Astrocyte (in vitro differentiated cells and primary cell): Measurements from ENCODE around the gene INSL6. TPM values are rescaled to one million over a fixed set of nuclear protein-coding genes. Genes with fewer than 3 reads are reported as not detected.
A peak's percentile ranks its signal among the peaks of the same experiment; 100 is the strongest.
"Not testable (repeated sequence)": the region's sequence is repeated elsewhere in the genome, so short reads cannot be mapped to it uniquely, and the experiment has no call there.

Experiments used
- DNase-seq: peaks from one replicate; pipeline ENCODE4 v3.0.0-alpha.2; 2010; ENCODE audit warnings: low read depth
- FAIRE-seq: peaks from 2 replicates; lab custom pipeline; 2011; peaks lifted over from hg19 to GRCh38; lab: Jason Lieb, UNC
- H2AFZ ChIP-seq: 2 replicates; pipeline ENCODE4 v1.6.0; 2012; ENCODE audit warnings: low read depth, low read length, inconsistent platforms
- H3K27ac ChIP-seq: 2 replicates; pipeline ENCODE4 v1.5.1; 2011; ENCODE audit warnings: low read depth, low read length, inconsistent platforms
- H3K27me3 ChIP-seq: 2 replicates; pipeline ENCODE4 v1.6.0; 2011; ENCODE audit warnings: low read length, inconsistent platforms; ENCODE audit not compliant: insufficient read depth
- H3K36me3 ChIP-seq: 2 replicates; pipeline ENCODE4 v1.5.1; 2011; ENCODE audit warnings: low read length, inconsistent platforms; ENCODE audit not compliant: insufficient read depth
- H3K4me1 ChIP-seq: 2 replicates; pipeline ENCODE4 v1.5.1; 2011; ENCODE audit warnings: low read length, inconsistent platforms; ENCODE audit not compliant: insufficient read depth
- H3K4me2 ChIP-seq: 2 replicates; pipeline ENCODE4 v1.6.0; 2012; ENCODE audit warnings: low read length, inconsistent platforms
- H3K4me3 ChIP-seq: 2 replicates; pipeline ENCODE4 v1.5.1; 2011; ENCODE audit warnings: low read depth, mild to moderate bottlenecking, low read length, inconsistent platforms; ENCODE audit not compliant: insufficient read depth
- H3K79me2 ChIP-seq: 2 replicates; pipeline ENCODE4 v1.6.0; 2012; ENCODE audit warnings: mild to moderate bottlenecking, low read length, inconsistent platforms; ENCODE audit not compliant: insufficient read depth
- H3K9ac ChIP-seq: 2 replicates; pipeline ENCODE4 v1.6.0; 2012; ENCODE audit warnings: mild to moderate bottlenecking, low read length, inconsistent platforms
- H3K9me3 ChIP-seq: 2 replicates; pipeline ENCODE4 v1.5.1; 2012; ENCODE audit warnings: low read depth, mild to moderate bottlenecking, low read length, inconsistent platforms; ENCODE audit not compliant: insufficient read depth
- H4K20me1 ChIP-seq: 2 replicates; pipeline ENCODE4 v1.6.0; 2012; ENCODE audit warnings: low read length, inconsistent platforms; ENCODE audit not compliant: insufficient read depth
- H3K27ac Mint-ChIP-seq: one replicate; pipeline ENCODE4 v1.8.0; 2021; ENCODE audit warnings: mild to moderate bottlenecking, mixed read lengths; ENCODE audit not compliant: unreplicated experiment
- H3K27me3 Mint-ChIP-seq: one replicate; pipeline ENCODE4 v1.8.0; 2021; ENCODE audit warnings: low read depth, mixed read lengths; ENCODE audit not compliant: unreplicated experiment
- H3K36me3 Mint-ChIP-seq: one replicate; pipeline ENCODE4 v1.8.0; 2021; ENCODE audit warnings: low read depth, mixed read lengths; ENCODE audit not compliant: unreplicated experiment
- H3K4me1 Mint-ChIP-seq: one replicate; pipeline ENCODE4 v1.8.0; 2021; ENCODE audit warnings: low read depth, mixed read lengths; ENCODE audit not compliant: unreplicated experiment
- H3K4me3 Mint-ChIP-seq: one replicate; pipeline ENCODE4 v1.8.0; 2021; ENCODE audit warnings: mild to moderate bottlenecking, moderate library complexity, mixed read lengths; ENCODE audit not compliant: unreplicated experiment
- H3K9me3 Mint-ChIP-seq: one replicate; pipeline ENCODE4 v1.8.0; 2021; ENCODE audit warnings: mild to moderate bottlenecking, mixed read lengths; ENCODE audit not compliant: unreplicated experiment
- CTCF ChIP-seq: IDR thresholded peaks from 2 replicates; pipeline ENCODE4 v1.5.1; 2011; ENCODE audit warnings: low read depth, mild to moderate bottlenecking, inconsistent platforms, low read length, moderate library complexity; ENCODE audit not compliant: insufficient read depth
- EZH2 ChIP-seq: IDR thresholded peaks from 2 replicates; pipeline ENCODE4 v1.6.1; 2012; ENCODE audit warnings: mild to moderate bottlenecking, low read length, inconsistent platforms; ENCODE audit not compliant: insufficient read depth
- total RNA-seq: library from RNA; stranded (reverse); gene quantifications from 2 replicates; pipeline ENCODE4 v1.2.1, GENCODE V29; 2021

INSL6 gene
- total RNA-seq, 1 donor from 2014 or later = not detected

GRCh38 chr9:5186416-5187169 is 1.2 kb upstream of the INSL6 start:
- Histone ChIP-seq H3K36me3 (no peaks in the 10 kb centered on the region), H3K79me2 (no peaks in the 10 kb centered on the region), H4K20me1 (no peaks in the 10 kb centered on the region), H3K9ac (no peak overlapping the region), H3K4me2 (no peak overlapping the region), H3K9me3 (no peaks in the 10 kb centered on the region), H3K4me3 (no peak overlapping the region), H2AFZ (peak overlapping the region; percentile 52), H3K27ac (no peak overlapping the region), H3K27me3 (no peaks in the 10 kb centered on the region), H3K4me1 (no peaks in the 10 kb centered on the region)
- H3K27me3 Mint-ChIP-seq = no peaks in the 10 kb centered on the region
- H3K4me1 Mint-ChIP-seq = peaks cover 3% of the 10 kb centered on the region
- TF ChIP-seq CTCF (peak; percentile 81), EZH2 (no peak)
- H3K27ac Mint-ChIP-seq = no peak overlapping the region
- peaks cover 2% of the 10 kb centered on the region for H3K9me3 Mint-ChIP-seq
- FAIRE-seq (peak; percentile 50), DNase-seq (peak; percentile 42)
- H3K36me3 Mint-ChIP-seq = no peaks in the 10 kb centered on the region
- H3K4me3 Mint-ChIP-seq = no peak overlapping the region

GRCh38 chr9:5184776-5185175 is 663 bp downstream of the INSL6 start:
- Mint-ChIP-seq H3K4me1 (peaks cover 3% of the 10 kb centered on the region), H3K27me3 (no peaks in the 10 kb centered on the region), H3K4me3 (no peak overlapping the region), H3K27ac (no peak overlapping the region), H3K36me3 (no peaks in the 10 kb centered on the region), H3K9me3 (peaks cover 10% of the 10 kb centered on the region)
- no peak overlapping the region for H3K4me3 ChIP-seq
- H3K9ac ChIP-seq = no peak overlapping the region
- H3K36me3 ChIP-seq = no peaks in the 10 kb centered on the region
- FAIRE-seq (no peak), DNase-seq (no peak)
- no peak overlapping the region for H3K4me2 ChIP-seq
- H3K9me3 ChIP-seq = no peaks in the 10 kb centered on the region
- no peaks in the 10 kb centered on the region for H3K4me1 ChIP-seq
- H2AFZ ChIP-seq = no peak overlapping the region
- no peak overlapping the region for H3K27ac ChIP-seq
- TF ChIP-seq EZH2 = no peak
- TF ChIP-seq CTCF = no peak
- no peaks in the 10 kb centered on the region for H3K27me3 ChIP-seq
- no peaks in the 10 kb centered on the region for H4K20me1 ChIP-seq
- H3K79me2 ChIP-seq = no peaks in the 10 kb centered on the region

GRCh38 chr9:5180631-5181030 is 4.8 kb downstream of the INSL6 start:
- DNase-seq, H3K9me3 ChIP-seq, H2AFZ ChIP-seq, H3K4me2 ChIP-seq, H3K9ac ChIP-seq, H3K36me3 Mint-ChIP-seq, FAIRE-seq, H3K27ac ChIP-seq, H3K36me3 ChIP-seq, H3K27ac Mint-ChIP-seq, H3K4me3 Mint-ChIP-seq, H3K27me3 ChIP-seq, H3K4me1 ChIP-seq, H3K4me3 ChIP-seq, H3K27me3 Mint-ChIP-seq, H3K79me2 ChIP-seq, H4K20me1 ChIP-seq, H3K4me1 Mint-ChIP-seq: not testable (repeated sequence)
- peaks cover 16% of the 10 kb centered on the region for H3K9me3 Mint-ChIP-seq
